Endothelial cell of umbilical vein (primary cell): ENCODE data around the gene MORN3. TPM values are rescaled to one million over a fixed set of nuclear protein-coding genes. Genes with fewer than 3 reads are reported as not detected.

Source experiments
- BruUV-seq: library from RNA; stranded (reverse); fragments of 400-500 nt; replicated peaks from 2 replicates; lab custom pipeline; 2021; lab: Mats Ljungman, UMichigan
- CTCF ChIA-PET: fragments of 300-600, 350-600 bp; sonication (Branson Sonifier 250); formaldehyde crosslinking; loops from one replicate; lab custom pipeline; 2021; ENCODE audit warnings: antibody characterized with exemption, inconsistent platforms; lab: Charles Lee
- POLR2A ChIA-PET: fragments of 300-600, 350-600 bp; sonication (Branson Sonifier 250); formaldehyde crosslinking; loops from one replicate; lab custom pipeline; 2021; ENCODE audit warnings: antibody characterized with exemption, inconsistent platforms; lab: Charles Lee
- DNase-seq: peaks from one replicate; pipeline ENCODE4 v3.0.0-alpha.2; 2011; ENCODE audit warnings: low read depth, low spot score
- FAIRE-seq: peaks from 2 replicates; lab custom pipeline; 2011; peaks lifted over from hg19 to GRCh38; lab: Jason Lieb, UNC
- H2AFZ ChIP-seq: 2 replicates; pipeline ENCODE4 v1.6.0; 2012; ENCODE audit warnings: low read depth, low read length, control low read depth, inconsistent platforms
- H3K27ac ChIP-seq: 2 replicates; pipeline ENCODE4 v1.5.1; 2011; ENCODE audit warnings: low read depth, mild to moderate bottlenecking, control low read depth, low read length, moderate library complexity; ENCODE audit not compliant: insufficient read depth
- H3K27me3 ChIP-seq, 2 experiments: 2 replicates each; pipeline versions ENCODE4 v1.6.0 to v1.6.1; 2011; ENCODE audit warnings: low read length in 2 of 2, mixed read lengths in 1 of 2; ENCODE audit not compliant: control insufficient read depth in 2 of 2, insufficient read depth in 2 of 2
- H3K36me3 ChIP-seq, 2 experiments: 2 replicates in 1 of 2; 3 replicates in 1 of 2; pipeline ENCODE4 v1.5.1; 2011; ENCODE audit warnings: low read length in 2 of 2, mild to moderate bottlenecking in 1 of 2, moderate library complexity in 1 of 2; ENCODE audit not compliant: control insufficient read depth in 2 of 2, insufficient read depth in 2 of 2; ENCODE audit errors: extremely low read depth in 1 of 2
- H3K4me1 ChIP-seq: 3 replicates; pipeline ENCODE4 v1.5.1; 2011; ENCODE audit warnings: mild to moderate bottlenecking, low read length; ENCODE audit not compliant: control insufficient read depth, insufficient read depth; ENCODE audit errors: extremely low read depth
- H3K4me2 ChIP-seq: 2 replicates; pipeline ENCODE4 v1.6.1; 2011; ENCODE audit warnings: low read length, control low read depth, mixed read lengths; ENCODE audit not compliant: insufficient read depth
- H3K4me3 ChIP-seq, 3 experiments: fragments of 200-600 bp in 1 of 3; sonication (generic), shearing (Covaris generic) in 1 of 3; replicated peaks in 1 of 3; 2 replicates each; pipeline ENCODE4 v1.5.1; 2011 to 2016; ENCODE audit warnings: control low read depth in 3 of 3, low read length in 3 of 3, mild to moderate bottlenecking in 2 of 3, inconsistent platforms in 1 of 3, low read depth in 1 of 3, moderate library complexity in 1 of 3; ENCODE audit not compliant: insufficient read depth in 1 of 3
- H3K79me2 ChIP-seq: 2 replicates; pipeline ENCODE4 v1.6.0; 2012; ENCODE audit warnings: low read length, inconsistent platforms; ENCODE audit not compliant: control insufficient read depth, insufficient read depth
- H3K9ac ChIP-seq: replicated peaks from 2 replicates; pipeline ENCODE3; 2011; ENCODE audit warnings: low read length, control low read depth; ENCODE audit not compliant: insufficient read depth; ENCODE audit errors: extremely low read depth
- H3K9me1 ChIP-seq: replicated peaks from 3 replicates; pipeline ENCODE4 v1.6.0; 2011; ENCODE audit warnings: mild to moderate bottlenecking, low read length; ENCODE audit not compliant: control insufficient read depth, insufficient read depth; ENCODE audit errors: extremely low read depth
- H3K9me3 ChIP-seq: replicated peaks from 2 replicates; pipeline ENCODE4 v1.5.1; 2012; ENCODE audit warnings: low read length, inconsistent platforms; ENCODE audit not compliant: control insufficient read depth, insufficient read depth
- H4K20me1 ChIP-seq: replicated peaks from 2 replicates; pipeline ENCODE3; 2011; ENCODE audit warnings: mild to moderate bottlenecking, low read length; ENCODE audit not compliant: control insufficient read depth, insufficient read depth; ENCODE audit errors: extremely low read depth
- EZH2 ChIP-seq: IDR thresholded peaks from 2 replicates; pipeline ENCODE4 v1.6.1; 2012; ENCODE audit warnings: borderline replicate concordance, low read depth, mild to moderate bottlenecking, moderate library complexity, low read length, inconsistent platforms; ENCODE audit not compliant: severe bottlenecking
- FOS ChIP-seq: IDR thresholded peaks from 2 replicates; pipeline ENCODE4 v1.6.1; 2011; ENCODE audit warnings: mild to moderate bottlenecking, low read length, moderate library complexity, borderline replicate concordance; ENCODE audit not compliant: insufficient read depth
- GATA2 ChIP-seq: IDR thresholded peaks from 2 replicates; pipeline ENCODE4 v1.7.0; 2011; ENCODE audit warnings: low read depth, mild to moderate bottlenecking, moderate library complexity, mixed read lengths, low read length; ENCODE audit not compliant: insufficient read length, insufficient read depth
- JUN ChIP-seq: IDR thresholded peaks from 2 replicates; pipeline ENCODE4 v1.6.1; 2011; ENCODE audit warnings: borderline replicate concordance, low read depth; ENCODE audit not compliant: insufficient read length, insufficient read depth
- MYC ChIP-seq: IDR thresholded peaks from one replicate; pipeline ENCODE4 v1.6.1; 2011; ENCODE audit warnings: mild to moderate bottlenecking, low read depth, low read length
- POLR2A ChIP-seq: IDR thresholded peaks from 2 replicates; pipeline ENCODE4 v1.6.1; 2012; ENCODE audit warnings: low read depth, mild to moderate bottlenecking, control low read depth, low read length
- POLR2AphosphoS5 ChIP-seq: IDR thresholded peaks from 2 replicates; pipeline ENCODE4 v1.6.1; 2012; ENCODE audit warnings: low read depth, mild to moderate bottlenecking, control low read depth, low read length, moderate library complexity; ENCODE audit not compliant: insufficient read depth
- dilution Hi-C: fragments of 300-500 bp; cut with MboI; formaldehyde crosslinking; loops from one replicate; pipeline ENCODE4 v1.15.0; 2019; ENCODE audit warnings: low sequenced_read_pairs; ENCODE audit not compliant: extremely low pct_ligation_motif_present
- intact Hi-C: fragments of 100-400 bp; cut with micrococcal nuclease; formaldehyde crosslinking; loops from one replicate; pipeline ENCODE4 v1.10.0; 2022
- polyA plus RNA-seq, 4 experiments: library from polyadenylated mRNA; depleted of rRNA in 3 of 4; stranded (reverse) in 3 of 4; unstranded in 1 of 4; fragments of >200 nt; gene quantifications; 2 replicates each; pipeline versions ENCODE4 v1.2.1 to v1.2.3, GENCODE V29; 2011 to 2012; ENCODE audit warnings: missing spikeins in 1 of 4
- total RNA-seq: library from RNA; stranded (reverse); gene quantifications from 2 replicates; pipeline ENCODE4 v1.2.3, GENCODE V29; 2021
- TF ChIP-seq, protein P1 (sequence below), 2 donors: IDR thresholded peaks; 1 replicate in 1 of 2; 2 replicates in 1 of 2; pipeline ENCODE4 v1.5.1; 2011; ENCODE audit warnings: low read length in 2 of 2, mild to moderate bottlenecking in 2 of 2, moderate library complexity in 2 of 2, control low read depth in 1 of 2, inconsistent platforms in 1 of 2, low read depth in 1 of 2; ENCODE audit not compliant: insufficient read depth in 1 of 2; ENCODE audit errors: extremely low read depth in 1 of 2
- TF ChIP-seq, protein P2 (sequence below): IDR thresholded peaks from 2 replicates; pipeline ENCODE4 v1.6.1; 2011; ENCODE audit not compliant: insufficient read depth, insufficient read length

Gene MORN3
- total and polyA plus RNA-seq, 2 donors (not counting 3 experiments of a cell fraction or from before 2014, with no cell fraction given) = 0.66 to 0.73 TPM

DNA sequence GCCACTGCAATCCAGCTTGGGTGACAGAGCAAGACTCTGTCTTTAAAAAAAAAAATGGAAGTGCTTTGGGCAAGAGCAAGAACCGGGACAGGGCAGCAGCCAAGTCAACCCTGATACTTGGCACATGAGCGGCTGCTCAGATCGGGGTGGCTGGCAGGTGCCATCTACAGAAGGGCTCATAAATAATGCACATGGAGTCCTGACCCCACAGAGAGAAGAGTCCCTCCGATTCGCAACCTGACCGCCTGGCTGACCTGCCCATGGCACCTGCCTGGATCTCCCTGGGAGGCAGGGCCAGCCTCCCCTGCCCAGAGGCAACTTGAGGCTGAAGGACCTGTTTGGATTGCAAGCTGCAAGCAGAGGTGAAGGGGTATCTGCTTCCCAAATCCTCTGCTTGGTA lies 33.5 kb upstream of the MORN3 start:
- no peak for TF ChIP-seq GATA2
- TF ChIP-seq, protein P1, sequence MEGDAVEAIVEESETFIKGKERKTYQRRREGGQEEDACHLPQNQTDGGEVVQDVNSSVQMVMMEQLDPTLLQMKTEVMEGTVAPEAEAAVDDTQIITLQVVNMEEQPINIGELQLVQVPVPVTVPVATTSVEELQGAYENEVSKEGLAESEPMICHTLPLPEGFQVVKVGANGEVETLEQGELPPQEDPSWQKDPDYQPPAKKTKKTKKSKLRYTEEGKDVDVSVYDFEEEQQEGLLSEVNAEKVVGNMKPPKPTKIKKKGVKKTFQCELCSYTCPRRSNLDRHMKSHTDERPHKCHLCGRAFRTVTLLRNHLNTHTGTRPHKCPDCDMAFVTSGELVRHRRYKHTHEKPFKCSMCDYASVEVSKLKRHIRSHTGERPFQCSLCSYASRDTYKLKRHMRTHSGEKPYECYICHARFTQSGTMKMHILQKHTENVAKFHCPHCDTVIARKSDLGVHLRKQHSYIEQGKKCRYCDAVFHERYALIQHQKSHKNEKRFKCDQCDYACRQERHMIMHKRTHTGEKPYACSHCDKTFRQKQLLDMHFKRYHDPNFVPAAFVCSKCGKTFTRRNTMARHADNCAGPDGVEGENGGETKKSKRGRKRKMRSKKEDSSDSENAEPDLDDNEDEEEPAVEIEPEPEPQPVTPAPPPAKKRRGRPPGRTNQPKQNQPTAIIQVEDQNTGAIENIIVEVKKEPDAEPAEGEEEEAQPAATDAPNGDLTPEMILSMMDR (IDR thresholded peaks at IDR 0.05; ENCODE audit: extremely low read depth in 1 of 2, insufficient read depth in 1 of 2, low read depth in 1 of 2, low read length in 2 of 2) = no peak
- TF ChIP-seq EZH2 = no peak
- TF ChIP-seq FOS = no peak
- no peak for TF ChIP-seq POLR2A
- TF ChIP-seq MYC = no peak
- TF ChIP-seq, protein P2, sequence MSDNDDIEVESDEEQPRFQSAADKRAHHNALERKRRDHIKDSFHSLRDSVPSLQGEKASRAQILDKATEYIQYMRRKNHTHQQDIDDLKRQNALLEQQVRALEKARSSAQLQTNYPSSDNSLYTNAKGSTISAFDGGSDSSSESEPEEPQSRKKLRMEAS = no peak
- no peak for TF ChIP-seq JUN
- TF ChIP-seq POLR2AphosphoS5 = no peak
- CTCF ChIA-PET = interaction anchor here (2.2 kb wide), 1 partner anchor 91 kb away, joined by 16 read pairs; the partner anchor contains the start of gene RHOF

More for the DNA sequence above, 33.5 kb upstream of the MORN3 start:
- no peaks in the 10 kb centered on the region for H3K36me3 ChIP-seq
- dilution Hi-C loops (no loop called here), intact Hi-C loops (no loop called here)
- H3K4me1 ChIP-seq = no peaks in the 10 kb centered on the region
- H3K4me2 ChIP-seq = no peak overlapping the region
- no peaks in the 10 kb centered on the region for H3K9me3 ChIP-seq
- DNase-seq (no peak), FAIRE-seq (no peak)
- H3K27me3 ChIP-seq = peaks cover 2 to 5% of the 10 kb centered on the region in 2 experiments
- POLR2A ChIA-PET = no interaction called here
- H3K27ac ChIP-seq = no peak overlapping the region
- H4K20me1 ChIP-seq = no peaks in the 10 kb centered on the region
- no peak overlapping the region for H3K4me3 ChIP-seq
- no peaks in the 10 kb centered on the region for H3K79me2 ChIP-seq
- no peaks in the 10 kb centered on the region for H3K9me1 ChIP-seq
- H3K9ac ChIP-seq = no peak overlapping the region
- BruUV-seq = no TSS peak
- H2AFZ ChIP-seq = no peak overlapping the region
